ENCODE data around the gene RNF34. TPM values are rescaled to one million over a fixed set of nuclear protein-coding genes. Genes with fewer than 3 reads are reported as not detected.

The RNF34 gene
- total and polyA plus RNA-seq, 4 donors, result 13.9 to 49.2 (median 31.8) TPM

GRCh38 chr12:121472150-121472905 lies 72.4 kb downstream of the RNF34 start:
- 68 to 77% methylated on average over 7 of the region's 7 CpGs for WGBS, 2 donors
- Histone ChIP-seq H3K9ac (ENCODE audit: insufficient read depth in 1 of 2, low read length in 2 of 2) (no peak overlapping the region), H3K4me1 (ENCODE audit: control insufficient read depth in 5 of 5, insufficient read depth in 5 of 5, low read length in 5 of 5) (peaks cover 0 to 11% (median 8%) of the 10 kb centered on the region in 5 donors), H3K4me3 (no peak overlapping the region), H3K36me3 (ENCODE audit: control insufficient read depth in 4 of 4, insufficient read depth in 4 of 4, low read length in 4 of 4) (no peaks in the 10 kb centered on the region), H3K9me3 (ENCODE audit: control insufficient read depth in 4 of 4, insufficient read depth in 3 of 4, low read length in 3 of 4) (no peaks in the 10 kb centered on the region), H3K27me3 (ENCODE audit: control insufficient read depth in 3 of 3, insufficient read depth in 3 of 3, low read length in 2 of 3) (no peaks in the 10 kb centered on the region), H3K27ac (ENCODE audit: low read depth in 1 of 2, low read length in 1 of 2) (no peak overlapping the region)
- DNase-seq (no peak), ATAC-seq (ENCODE audit: insufficient read depth, low FRiP score) (no peak)
- TF ChIP-seq CTCF (IDR thresholded peaks at IDR 0.05; ENCODE audit: control extremely low read depth, extremely low read depth), result no peak

Other genes with a start within 250 kb of the RNF34 start
- 10 to 100 TPM; 38.7 to 60.4 TPM for gene P2RX4, start 190.0 kb upstream of the RNF34 start, total RNA-seq
- 10 to 100 TPM; 29.5 to 54.1 TPM for gene P2RX4, start 190.0 kb upstream of the RNF34 start, polyA plus RNA-seq
- gene CAMKK2, start 103.4 kb upstream of the RNF34 start, total RNA-seq, result 10 to 100 TPM; 26.3 to 45.8 TPM
- 10 to 100 TPM; 12.0 to 46.3 TPM for gene CAMKK2, start 103.4 kb upstream of the RNF34 start, polyA plus RNA-seq
- gene ANAPC5, start 47.7 kb upstream of the RNF34 start, total RNA-seq, result 100 to 1,000 TPM in 1 of 2 donors, 10 to 100 TPM in 1; 95.5 to 164 TPM
- gene ANAPC5, start 47.7 kb upstream of the RNF34 start, polyA plus RNA-seq, result 10 to 100 TPM; 80.9 to 83.1 TPM
- 10 to 100 TPM; 30.6 to 44.5 TPM for gene KDM2B, start 180.9 kb downstream of the RNF34 start, total RNA-seq
- 10 to 100 TPM; 13.8 to 18.6 TPM for gene KDM2B, start 180.9 kb downstream of the RNF34 start, polyA plus RNA-seq
- gene ORAI1, start 226.4 kb downstream of the RNF34 start, total RNA-seq, result 10 to 100 TPM; 17.1 to 33.7 TPM
- 10 to 100 TPM; 15.2 to 32.5 TPM for gene ORAI1, start 226.4 kb downstream of the RNF34 start, polyA plus RNA-seq